H1 (cell line): ENCODE results near the gene AK8. TPM values are rescaled to one million over a fixed set of nuclear protein-coding genes. Genes with fewer than 3 reads are reported as not detected.

Source experiments
- CTCF ChIA-PET: fragments of 300-600 bp; sonication (Branson Sonifier 250); formaldehyde crosslinking; loops from one replicate; lab custom pipeline; 2021; ENCODE audit not compliant: partially characterized antibody; lab: Charles Lee
- POLR2A ChIA-PET: fragments of 300-600 bp; sonication (Branson Sonifier 250); formaldehyde crosslinking; loops from one replicate; lab custom pipeline; 2021; ENCODE audit warnings: inconsistent platforms; ENCODE audit not compliant: partially characterized antibody; lab: Charles Lee
- DNase-seq, 2 experiments: peaks; one replicate each; pipeline versions ENCODE4 v3.0.0 to v3.0.0-alpha.2; 2010 to 2022; ENCODE audit warnings: low spot score in 2 of 2, low read depth in 1 of 2, mixed read lengths in 1 of 2
- FAIRE-seq: peaks from 2 replicates; lab custom pipeline; 2011; peaks lifted over from hg19 to GRCh38; lab: Jason Lieb, UNC
- H2AFZ ChIP-seq: 2 replicates; pipeline ENCODE4 v1.8.1; 2012; ENCODE audit warnings: low read length, inconsistent platforms
- H2AK5ac ChIP-seq: 2 replicates; pipeline ENCODE4 v1.6.1; 2013; ENCODE audit warnings: low read depth, low read length
- H2BK120ac ChIP-seq: replicated peaks from 2 replicates; pipeline ENCODE3; 2013; ENCODE audit warnings: low read depth, low read length, inconsistent platforms
- H2BK12ac ChIP-seq: 2 replicates; pipeline ENCODE4 v1.6.1; 2013; ENCODE audit warnings: low read depth, low read length
- H2BK15ac ChIP-seq: 2 replicates; pipeline ENCODE4 v1.6.1; 2013; ENCODE audit warnings: low read length
- H2BK20ac ChIP-seq: 2 replicates; pipeline ENCODE4 v1.6.1; 2013; ENCODE audit warnings: low read length
- H2BK5ac ChIP-seq: 2 replicates; pipeline ENCODE4 v1.6.1; 2013; ENCODE audit warnings: low read depth, low read length
- H3K14ac ChIP-seq: 2 replicates; pipeline ENCODE4 v1.6.1; 2013; ENCODE audit warnings: inconsistent platforms; ENCODE audit not compliant: insufficient read length
- H3K18ac ChIP-seq: 2 replicates; pipeline ENCODE4 v1.6.1; 2013; ENCODE audit warnings: low read length; ENCODE audit errors: extremely low read depth
- H3K23ac ChIP-seq: 2 replicates; pipeline ENCODE4 v1.6.1; 2013; ENCODE audit warnings: inconsistent platforms; ENCODE audit not compliant: insufficient read length
- H3K23me2 ChIP-seq: 2 replicates; pipeline ENCODE4 v1.6.1; 2013; ENCODE audit warnings: low read depth, low read length
- H3K27ac ChIP-seq: 2 replicates; pipeline ENCODE4 v1.6.1; 2011; ENCODE audit warnings: low read depth, low read length, inconsistent platforms
- H3K27me3 ChIP-seq, 4 experiments: replicated peaks in 1 of 4; 1 replicate in 1 of 4; 2 replicates in 3 of 4; pipeline versions ENCODE4 v1.6.1 to v1.8.1; 2011 to 2013; ENCODE audit warnings: low read length in 3 of 4, mild to moderate bottlenecking in 3 of 4, inconsistent platforms in 2 of 4, mixed read lengths in 2 of 4, moderate library complexity in 1 of 4; ENCODE audit not compliant: control insufficient read depth in 3 of 4, insufficient read depth in 3 of 4; ENCODE audit errors: extremely low read depth in 1 of 4
- H3K36me3 ChIP-seq, 4 experiments: 2 replicates each; pipeline versions ENCODE4 v1.6.1 to v1.8.1; 2011 to 2013; ENCODE audit warnings: mild to moderate bottlenecking in 4 of 4, low read length in 3 of 4, moderate library complexity in 2 of 4, control low read depth in 1 of 4, inconsistent platforms in 1 of 4; ENCODE audit not compliant: insufficient read depth in 4 of 4, control insufficient read depth in 2 of 4
- H3K4ac ChIP-seq: replicated peaks from 2 replicates; pipeline ENCODE3; 2013; ENCODE audit warnings: low read length, low read depth, mixed read lengths, inconsistent platforms; ENCODE audit not compliant: insufficient read length
- H3K4me1 ChIP-seq, 4 experiments: replicated peaks in 1 of 4; 1 replicate in 1 of 4; 2 replicates in 3 of 4; pipeline versions ENCODE4 v1.6.1 to v1.8.1; 2011 to 2013; ENCODE audit warnings: low read length in 3 of 4, inconsistent platforms in 2 of 4, mixed read lengths in 1 of 4; ENCODE audit not compliant: insufficient read depth in 4 of 4, control insufficient read depth in 3 of 4
- H3K4me2 ChIP-seq, 2 experiments: 2 replicates each; pipeline versions ENCODE4 v1.6.1 to v1.8.1; 2011 to 2013; ENCODE audit warnings: low read depth in 2 of 2, low read length in 2 of 2, control low read depth in 1 of 2, inconsistent platforms in 1 of 2, mild to moderate bottlenecking in 1 of 2; ENCODE audit not compliant: insufficient read depth in 1 of 2
- H3K4me3 ChIP-seq, 4 experiments: fragments of 200-600, 300-600 bp in 1 of 4; sonication (generic), shearing (Covaris generic), sonication (Bioruptor Twin) in 1 of 4; 2 replicates each; pipeline versions ENCODE4 v1.5.1 to v1.8.1; 2011 to 2016; ENCODE audit warnings: low read length in 4 of 4, low read depth in 3 of 4, control low read depth in 2 of 4, inconsistent platforms in 2 of 4, mild to moderate bottlenecking in 2 of 4, mixed read lengths in 1 of 4, moderate library complexity in 1 of 4; ENCODE audit not compliant: insufficient read depth in 2 of 4; ENCODE audit errors: extremely low read depth in 1 of 4
- H3K56ac ChIP-seq: replicated peaks from 2 replicates; pipeline ENCODE3; 2013; ENCODE audit warnings: low read depth, mild to moderate bottlenecking, mixed read lengths, low read length, inconsistent platforms; ENCODE audit not compliant: insufficient read length
- H3K79me1 ChIP-seq: 2 replicates; pipeline ENCODE4 v1.6.1; 2013; ENCODE audit warnings: low read depth, low read length, control low read depth
- H3K79me2 ChIP-seq, 2 experiments: 2 replicates each; pipeline versions ENCODE4 v1.6.1 to v1.8.1; 2012 to 2013; ENCODE audit warnings: low read length in 2 of 2, mild to moderate bottlenecking in 2 of 2, inconsistent platforms in 1 of 2; ENCODE audit not compliant: insufficient read depth in 2 of 2, control insufficient read depth in 1 of 2
- H3K9ac ChIP-seq, 4 experiments: replicated peaks in 1 of 4; 1 replicate in 1 of 4; 2 replicates in 3 of 4; pipeline versions ENCODE4 v1.6.1 to v1.8.1; 2011 to 2013; ENCODE audit warnings: low read depth in 3 of 4, low read length in 3 of 4, control low read depth in 2 of 4, mild to moderate bottlenecking in 2 of 4, moderate library complexity in 2 of 4, inconsistent platforms in 1 of 4; ENCODE audit errors: extremely low read depth in 1 of 4
- H3K9me3 ChIP-seq, 2 experiments: 2 replicates each; pipeline versions ENCODE4 v1.6.1 to v1.8.1; 2012 to 2013; ENCODE audit warnings: mild to moderate bottlenecking in 2 of 2, moderate library complexity in 2 of 2, control low read depth in 1 of 2, inconsistent platforms in 1 of 2, low read depth in 1 of 2, low read length in 1 of 2, mixed read lengths in 1 of 2; ENCODE audit not compliant: insufficient read depth in 2 of 2
- H4K20me1 ChIP-seq, 2 experiments: replicated peaks in 1 of 2; 2 replicates each; pipeline versions ENCODE3 to v1.8.1; 2011 to 2013; ENCODE audit warnings: inconsistent platforms in 2 of 2, low read length in 2 of 2, mild to moderate bottlenecking in 1 of 2; ENCODE audit not compliant: insufficient read depth in 2 of 2, control insufficient read depth in 1 of 2
- H4K5ac ChIP-seq: 2 replicates; pipeline ENCODE4 v1.6.1; 2013; ENCODE audit warnings: low read length, low read depth, mixed read lengths, inconsistent platforms; ENCODE audit not compliant: insufficient read length
- H4K8ac ChIP-seq: 2 replicates; pipeline ENCODE4 v1.8.0; 2013; ENCODE audit warnings: mild to moderate bottlenecking, moderate library complexity, low read length, inconsistent platforms; ENCODE audit not compliant: insufficient read depth; ENCODE audit errors: extremely low read depth
- H4K91ac ChIP-seq: replicated peaks from 2 replicates; pipeline ENCODE3; 2013; ENCODE audit warnings: low read length, mixed read lengths, inconsistent platforms; ENCODE audit not compliant: insufficient read length
- CEBPB ChIP-seq: IDR thresholded peaks from 2 replicates; pipeline ENCODE4 v1.6.1; 2012; ENCODE audit warnings: low read depth, low read length
- NANOG ChIP-seq: IDR thresholded peaks from 2 replicates; pipeline ENCODE4 v1.6.1; 2011; ENCODE audit warnings: low read length, low read depth, mild to moderate bottlenecking, inconsistent platforms; ENCODE audit not compliant: insufficient read depth, poor library complexity, severe bottlenecking
- RXRA ChIP-seq: IDR thresholded peaks from 2 replicates; pipeline ENCODE4 v1.6.1; 2011; ENCODE audit warnings: low read depth, mild to moderate bottlenecking, low read length, moderate library complexity; ENCODE audit not compliant: insufficient read depth
- SIN3A ChIP-seq, 2 experiments: IDR thresholded peaks in 1 of 2; conservative IDR thresholded peaks in 1 of 2; 2 replicates each; pipeline ENCODE4 v1.6.1; 2011 to 2012; ENCODE audit warnings: low read length in 2 of 2, improper control_type of control experiment in 1 of 2, low read depth in 1 of 2, mild to moderate bottlenecking in 1 of 2
- SP2 ChIP-seq: IDR thresholded peaks from 2 replicates; pipeline ENCODE4 v1.6.1; 2012; ENCODE audit warnings: mild to moderate bottlenecking, low read length, inconsistent platforms
- SRF ChIP-seq: IDR thresholded peaks from 2 replicates; pipeline ENCODE4 v1.6.1; 2011; ENCODE audit warnings: mild to moderate bottlenecking, low read depth, low read length, moderate library complexity
- YY1 ChIP-seq: IDR thresholded peaks from 2 replicates; pipeline ENCODE4 v1.6.1; 2011; ENCODE audit warnings: low read depth, mild to moderate bottlenecking, low read length
- WGBS, 2 experiments: shearing (Covaris generic) in 1 of 2; methylation state at CpG; one replicate each; pipeline versions ENCODE4 v1.1.6 to v1.1.7; 2013 to 2015; ENCODE audit warnings: low lambda C conversion rate in 2 of 2, mixed read lengths in 2 of 2, inconsistent platforms in 1 of 2, low coverage in 1 of 2, missing lambda C conversion rate in 1 of 2; ENCODE audit not compliant: insufficient replicate concordance in 2 of 2, insufficient coverage in 1 of 2, insufficient read length in 1 of 2; ENCODE audit errors: extremely low coverage in 1 of 2, missing lambda C conversion rate in 1 of 2; 5-methylcytosine and 5-hydroxymethylcytosine counted together
- polyA plus RNA-seq, 7 experiments: library from polyadenylated mRNA; depleted of rRNA in 3 of 7; stranded (reverse) in 5 of 7; unstranded in 2 of 7; fragments of >200 nt in 5 of 7; fragments of 200-250 nt in 2 of 7; gene quantifications; 1 replicate in 5 of 7; 2 replicates in 1 of 7; 4 replicates in 1 of 7; pipeline versions ENCODE4 v1.2.1 to v1.2.3, GENCODE V29; 2011 to 2013; ENCODE audit warnings: missing spikeins in 2 of 7, mixed read lengths in 2 of 7
- total RNA-seq: library from RNA; stranded (reverse); fragmentation: NEBNext Ultra II Directional; extraction: Animal tissue kit (Norgen Biotek cat#: 25700); gene quantifications from 2 replicates; pipeline ENCODE4 v1.2.1, GENCODE V29; 2021

Gene AK8
- total and polyA plus RNA-seq, 2 of the 8 experiments (the other 6 are each of a cell fraction or from before 2014, with no cell fraction given) = 0.35 to 0.48 TPM

- WGBS, 2 experiments = 91% methylated on average over 1 of the region's 1 CpG; no CpG with 5 or more reads in 1 of the 2 experiments
- POLR2A ChIA-PET = interaction anchor here (1.1 to 2.1 kb wide), 2 partner anchors 10 to 14 kb away, joined by 3 to 6 read pairs; partner anchors contain the start of genes DDX31 and GTF3C4
These were observed 194.2 kb downstream of the AK8 start for GRCh38 chr9:132683873-132684272.

More at GRCh38 chr9:132683873-132684272, 194.2 kb downstream of the AK8 start:
- no peak for DNase-seq
- FAIRE-seq = no peak
- Histone ChIP-seq H4K91ac (no peak overlapping the region), H2BK20ac (no peak overlapping the region), H3K79me2 (peaks cover 0 to 60% of the 10 kb centered on the region in 2 experiments; a peak in 3 of 4 replicates), H3K9ac (no peak overlapping the region), H2AFZ (no peak overlapping the region), H3K14ac (no peak overlapping the region), H2AK5ac (no peak overlapping the region), H4K5ac (no peak overlapping the region), H3K56ac (no peak overlapping the region), H3K36me3 (peaks cover 14 to 71% (median 54%) of the 10 kb centered on the region in 4 experiments)
- TF ChIP-seq SP2 = no peak
- no peak for TF ChIP-seq SRF
- TF ChIP-seq YY1 = no peak
- TF ChIP-seq RXRA = no peak
- no peak for TF ChIP-seq NANOG
- no peak for TF ChIP-seq SIN3A (conservative IDR thresholded peaks at IDR 0.05 in 1 of 2, IDR thresholded peaks at IDR 0.05 in 1 of 2; ENCODE audit: low read depth in 1 of 2, low read length in 2 of 2)
- no peak for TF ChIP-seq CEBPB
- TF ChIP-seq, all 59 proteins: peak for 0
- no peaks in the 10 kb centered on the region for H3K9me3 ChIP-seq
- H4K8ac ChIP-seq = no peak overlapping the region
- H3K23me2 ChIP-seq = no peaks in the 10 kb centered on the region
- H3K4me3 ChIP-seq = no peak overlapping the region
- no peak overlapping the region for H2BK120ac ChIP-seq
- H2BK5ac ChIP-seq = no peak overlapping the region
- no peak overlapping the region for H3K4me2 ChIP-seq
- H3K4me1 ChIP-seq = no peaks in the 10 kb centered on the region
- no peak overlapping the region for H2BK15ac ChIP-seq
- H3K79me1 ChIP-seq = peaks cover 6% of the 10 kb centered on the region; the same call in 1 of the 2 replicates
- H3K23ac ChIP-seq = no peak overlapping the region
- no peak overlapping the region for H3K18ac ChIP-seq
- H3K27me3 ChIP-seq = no peaks in the 10 kb centered on the region
- H3K4ac ChIP-seq = no peak overlapping the region
- CTCF ChIA-PET = interaction anchor here (2.1 kb wide), 1 partner anchor 10 kb away, joined by 13 read pairs; no protein-coding TSS in a partner anchor
- no peak overlapping the region for H3K27ac ChIP-seq
- no peak overlapping the region for H2BK12ac ChIP-seq
- peaks cover 9 to 12% of the 10 kb centered on the region in 2 experiments for H4K20me1 ChIP-seq
